KMS-11 (cell line): ENCODE results near the gene KLHL11.

Experiments used
- H2AFZ ChIP-seq: fragments of 200-600 bp; sonication (generic); 2 replicates; pipeline ENCODE4 v1.6.1; 2016; ENCODE audit warnings: antibody characterized with exemption, mixed run types, low read depth
- H3K27ac ChIP-seq: fragments of 200-600 bp; sonication (generic); 2 replicates; pipeline ENCODE4 v1.6.1; 2016; ENCODE audit warnings: mild to moderate bottlenecking, mixed run types
- H3K27me3 ChIP-seq: fragments of 200-600 bp; sonication (generic); 2 replicates; pipeline ENCODE4 v1.6.1; 2017; ENCODE audit warnings: mild to moderate bottlenecking, low read depth, mixed run types, moderate library complexity; ENCODE audit not compliant: insufficient read depth
- H3K36me3 ChIP-seq: fragments of 200-600 bp; sonication (generic); 2 replicates; pipeline ENCODE4 v1.6.1; 2017; ENCODE audit warnings: mild to moderate bottlenecking, mixed run types; ENCODE audit not compliant: insufficient read depth
- H3K4me1 ChIP-seq: fragments of 200-600 bp; sonication (generic); 2 replicates; pipeline ENCODE4 v1.6.1; 2016; ENCODE audit warnings: mild to moderate bottlenecking, low read depth, mixed run types; ENCODE audit not compliant: poor library complexity, severe bottlenecking
- H3K4me2 ChIP-seq: fragments of 200-600 bp; sonication (generic); 2 replicates; pipeline ENCODE4 v1.7.0; 2016; ENCODE audit warnings: mild to moderate bottlenecking, mixed run types
- H3K4me3 ChIP-seq: fragments of 200-600 bp; sonication (generic); IDR thresholded peaks from 2 replicates; pipeline ENCODE4 v1.6.1; 2017; ENCODE audit warnings: low read depth, low read length, mixed read lengths; ENCODE audit not compliant: insufficient read depth
- H3K79me2 ChIP-seq: fragments of 200-600 bp; sonication (generic); 2 replicates; pipeline ENCODE4 v1.6.1; 2016; ENCODE audit warnings: low read depth, mixed run types; ENCODE audit not compliant: insufficient read depth
- H3K9ac ChIP-seq: fragments of 200-600 bp; sonication (generic); 2 replicates; pipeline ENCODE4 v1.6.1; 2016; ENCODE audit warnings: mild to moderate bottlenecking, mixed run types
- H4K20me1 ChIP-seq: fragments of 200-600 bp; sonication (generic); 2 replicates; pipeline ENCODE4 v1.6.1; 2016; ENCODE audit warnings: mild to moderate bottlenecking, mixed run types; ENCODE audit not compliant: insufficient read depth
- CTCF ChIP-seq: fragments of 200-600 bp; sonication (generic); conservative IDR thresholded peaks from 2 replicates; pipeline ENCODE4 v1.6.1; 2017; ENCODE audit warnings: low read depth, mild to moderate bottlenecking, antibody characterized with exemption, low read length, moderate library complexity, mixed read lengths

Gene KLHL11

GRCh38 chr17:41821776-41822175 is 43.4 kb downstream of the KLHL11 start:
- no peak overlapping the region for H3K27ac ChIP-seq
- no peak overlapping the region for H3K9ac ChIP-seq
- no peaks in the 10 kb centered on the region for H3K36me3 ChIP-seq

GRCh38 chr17:41818024-41818423 is 47.2 kb downstream of the KLHL11 start:
- no peaks in the 10 kb centered on the region for H3K79me2 ChIP-seq
- no peak overlapping the region for H3K4me2 ChIP-seq
- H3K9ac ChIP-seq: no peak overlapping the region
- H3K27ac ChIP-seq: no peak overlapping the region
- no peak for TF ChIP-seq CTCF
- H2AFZ ChIP-seq: no peak overlapping the region
- no peaks in the 10 kb centered on the region for H4K20me1 ChIP-seq
- H3K36me3 ChIP-seq: no peaks in the 10 kb centered on the region
- no peak overlapping the region for H3K4me3 ChIP-seq
- no peaks in the 10 kb centered on the region for H3K4me1 ChIP-seq
- H3K27me3 ChIP-seq: peaks cover 4% of the 10 kb centered on the region; the same call in 1 of the 2 replicates

More at GRCh38 chr17:41821776-41822175, 43.4 kb downstream of the KLHL11 start:
- Histone ChIP-seq H3K4me3 (no peak overlapping the region), H3K79me2 (no peaks in the 10 kb centered on the region), H2AFZ (no peak overlapping the region), H4K20me1 (no peaks in the 10 kb centered on the region), H3K4me2 (no peak overlapping the region), H3K27me3 (peaks cover 4% of the 10 kb centered on the region; the same call in 1 of the 2 replicates), H3K4me1 (no peaks in the 10 kb centered on the region)
- no peak for TF ChIP-seq CTCF

GRCh38 chr17:41816637-41817320 is 48.4 kb downstream of the KLHL11 start:
- no peak for TF ChIP-seq CTCF
- H4K20me1 ChIP-seq: no peaks in the 10 kb centered on the region

GRCh38 chr17:41814195-41814594 is 51.0 kb downstream of the KLHL11 start:
- peaks cover 5% of the 10 kb centered on the region; the same call in 1 of the 2 replicates for H3K79me2 ChIP-seq
- no peaks in the 10 kb centered on the region for H3K36me3 ChIP-seq
- peaks cover 23% of the 10 kb centered on the region for H3K4me1 ChIP-seq
- H3K27ac ChIP-seq: no peak overlapping the region
- no peak overlapping the region for H2AFZ ChIP-seq
- H3K27me3 ChIP-seq: no peaks in the 10 kb centered on the region; the same call in 1 of the 2 replicates
- TF ChIP-seq CTCF: no peak
- H3K4me3 ChIP-seq: no peak overlapping the region
- no peaks in the 10 kb centered on the region for H4K20me1 ChIP-seq
- H3K9ac ChIP-seq: no peak overlapping the region
- H3K4me2 ChIP-seq: no peak overlapping the region

More at GRCh38 chr17:41816637-41817320, 48.4 kb downstream of the KLHL11 start:
- Histone ChIP-seq H3K4me2 (no peak overlapping the region), H3K36me3 (no peaks in the 10 kb centered on the region), H3K4me3 (no peak overlapping the region), H3K27me3 (peaks cover 4% of the 10 kb centered on the region; the same call in 1 of the 2 replicates), H3K79me2 (no peaks in the 10 kb centered on the region), H3K4me1 (peaks cover 7% of the 10 kb centered on the region), H3K9ac (no peak overlapping the region), H3K27ac (no peak overlapping the region), H2AFZ (no peak overlapping the region)
